CD14-positive monocyte (primary cell): ENCODE measurements around the gene ITPR2. TPM values are rescaled to one million over a fixed set of nuclear protein-coding genes. Genes with fewer than 3 reads are reported as not detected.

Source experiments
- DNase-seq, 3 donors: peaks; one replicate each; pipeline ENCODE4 v3.0.0-alpha.2; 2011 to 2022
- H2AFZ ChIP-seq: 2 replicates; pipeline ENCODE4 v1.6.0; 2012; ENCODE audit warnings: mild to moderate bottlenecking, low read depth, low read length, inconsistent platforms; ENCODE audit not compliant: insufficient read depth, poor library complexity, severe bottlenecking
- H3K27ac ChIP-seq, 2 donors: 1 replicate in 1 of 2; 2 replicates in 1 of 2; pipeline ENCODE4 v1.5.1; 2012 to 2013; ENCODE audit warnings: low read length in 2 of 2, control low read depth in 1 of 2, inconsistent platforms in 1 of 2, low read depth in 1 of 2, mild to moderate bottlenecking in 1 of 2
- H3K27me3 ChIP-seq, 2 donors: one replicate each; pipeline versions ENCODE4 v1.6.0 to v1.6.1; 2011 to 2013; ENCODE audit warnings: low read length in 2 of 2; ENCODE audit not compliant: control insufficient read depth in 2 of 2, insufficient read depth in 2 of 2
- H3K36me3 ChIP-seq, 2 donors: replicated peaks in 1 of 2; 1 replicate in 1 of 2; 2 replicates in 1 of 2; pipeline versions ENCODE4 v1.5.1 to v1.6.1; 2012 to 2013; ENCODE audit warnings: low read length in 2 of 2, control low read depth in 1 of 2, inconsistent platforms in 1 of 2, mild to moderate bottlenecking in 1 of 2; ENCODE audit not compliant: insufficient read depth in 2 of 2, control insufficient read depth in 1 of 2
- H3K4me1 ChIP-seq, 2 donors: 1 replicate in 1 of 2; 2 replicates in 1 of 2; pipeline versions ENCODE4 v1.5.1 to v1.6.1; 2012 to 2013; ENCODE audit warnings: low read length in 2 of 2, control low read depth in 1 of 2, inconsistent platforms in 1 of 2, mild to moderate bottlenecking in 1 of 2, moderate library complexity in 1 of 2; ENCODE audit not compliant: insufficient read depth in 2 of 2, control insufficient read depth in 1 of 2
- H3K4me2 ChIP-seq: replicated peaks from 2 replicates; pipeline ENCODE3; 2012; ENCODE audit warnings: low read length, moderate library complexity, mild to moderate bottlenecking; ENCODE audit not compliant: poor library complexity, severe bottlenecking; ENCODE audit errors: extremely low read depth
- H3K4me3 ChIP-seq, 3 experiments: fragments of 200-600 bp in 1 of 3; sonication (generic) in 1 of 3; replicated peaks in 1 of 3; 1 replicate in 2 of 3; 2 replicates in 1 of 3; pipeline ENCODE4 v1.5.1; 2011 to 2013; ENCODE audit warnings: low read length in 3 of 3, mild to moderate bottlenecking in 3 of 3, control low read depth in 2 of 3, low read depth in 2 of 3, inconsistent platforms in 1 of 3, moderate library complexity in 1 of 3
- H3K79me2 ChIP-seq: 2 replicates; pipeline ENCODE4 v1.6.0; 2012; ENCODE audit warnings: mild to moderate bottlenecking, control low read depth, inconsistent platforms, low read length, moderate library complexity; ENCODE audit not compliant: insufficient read depth
- H3K9ac ChIP-seq: 2 replicates; pipeline ENCODE4 v1.6.0; 2017; ENCODE audit warnings: low read length, mild to moderate bottlenecking; ENCODE audit not compliant: insufficient read depth, poor library complexity, severe bottlenecking
- H3K9me3 ChIP-seq, 2 donors: replicated peaks in 1 of 2; 1 replicate in 1 of 2; 2 replicates in 1 of 2; pipeline versions ENCODE4 v1.5.1 to v1.6.1; 2012 to 2013; ENCODE audit warnings: low read length in 2 of 2, control low read depth in 1 of 2; ENCODE audit not compliant: control insufficient read depth in 1 of 2, insufficient read depth in 1 of 2
- H4K20me1 ChIP-seq: 2 replicates; pipeline ENCODE4 v1.6.0; 2012; ENCODE audit warnings: mild to moderate bottlenecking, low read length, control low read depth, moderate library complexity; ENCODE audit not compliant: insufficient read depth
- H3K27ac Mint-ChIP-seq, 7 donors: one replicate each; pipeline ENCODE4 v1.8.0; 2020; ENCODE audit warnings: mild to moderate bottlenecking in 7 of 7, mixed read lengths in 7 of 7, moderate library complexity in 6 of 7, inconsistent platforms in 2 of 7
- H3K27me3 Mint-ChIP-seq, 3 donors: one replicate each; pipeline ENCODE4 v1.8.0; 2021 to 2022; ENCODE audit warnings: low read depth in 3 of 3, mild to moderate bottlenecking in 3 of 3, mixed read lengths in 3 of 3, moderate library complexity in 3 of 3, inconsistent platforms in 1 of 3
- H3K36me3 Mint-ChIP-seq, 2 donors: one replicate each; pipeline ENCODE4 v1.8.0; 2020; ENCODE audit warnings: mixed read lengths in 2 of 2, inconsistent platforms in 1 of 2, mild to moderate bottlenecking in 1 of 2
- H3K4me1 Mint-ChIP-seq: one replicate; pipeline ENCODE4 v1.8.0; 2020; ENCODE audit warnings: mild to moderate bottlenecking, mixed read lengths
- H3K4me3 Mint-ChIP-seq, 2 donors: one replicate each; pipeline ENCODE4 v1.8.0; 2020; ENCODE audit warnings: mild to moderate bottlenecking in 2 of 2, mixed read lengths in 2 of 2, moderate library complexity in 1 of 2
- H3K9me3 Mint-ChIP-seq, 7 donors: one replicate each; pipeline ENCODE4 v1.8.0; 2020 to 2022; ENCODE audit warnings: mixed read lengths in 7 of 7, mild to moderate bottlenecking in 6 of 7, moderate library complexity in 6 of 7, inconsistent platforms in 2 of 7
- CTCF ChIP-seq: fragments of 200-600 bp; IDR thresholded peaks from one replicate; pipeline ENCODE4 v1.8.0; 2022; ENCODE audit warnings: antibody characterized with exemption, mild to moderate bottlenecking
- WGBS: methylation state at CpG from one replicate; pipeline ENCODE4 v1.1.5; 2013; ENCODE audit warnings: missing lambda C conversion rate; ENCODE audit not compliant: insufficient coverage; 5-methylcytosine and 5-hydroxymethylcytosine counted together
- intact Hi-C, 2 donors: fragments of 100-400 bp; cut with micrococcal nuclease; formaldehyde crosslinking; loops; one replicate each; pipeline versions ENCODE4 v1.15.0 to v1.15.1; 2023
- polyA plus RNA-seq, 3 donors: library from polyadenylated mRNA; depleted of rRNA in 1 of 3; unstranded in 2 of 3; stranded (reverse) in 1 of 3; fragments of 300-500 nt in 2 of 3; fragments of >200 nt in 1 of 3; fragmentation: Illumina TruSeq in 2 of 3; gene quantifications; 1 replicate in 2 of 3; 2 replicates in 1 of 3; pipeline ENCODE4 v1.2.3, GENCODE V29; 2012 to 2021

ITPR2 gene
- polyA plus RNA-seq, 3 donors, result 2.7 to 6.4 (median 5.7) TPM

GRCh38 chr12:26453246-26453645, 379.7 kb downstream of the ITPR2 start:
- no peak for TF ChIP-seq CTCF
- intact Hi-C loops, result no loop called here

GRCh38 chr12:26452511-26452910, 380.5 kb downstream of the ITPR2 start:
- no peak overlapping the region for H3K4me3 Mint-ChIP-seq
- no peaks in the 10 kb centered on the region for H3K9me3 Mint-ChIP-seq
- Histone ChIP-seq H3K27ac (no peak overlapping the region), H3K4me2 (no peak overlapping the region), H3K79me2 (no peaks in the 10 kb centered on the region), H4K20me1 (no peaks in the 10 kb centered on the region), H3K9me3 (no peaks in the 10 kb centered on the region), H3K9ac (no peak overlapping the region), H3K36me3 (peaks cover 2 to 9% of the 10 kb centered on the region in 2 donors), H3K4me3 (no peak overlapping the region), H3K27me3 (no peaks in the 10 kb centered on the region), H2AFZ (no peak overlapping the region), H3K4me1 (no peaks in the 10 kb centered on the region)
- H3K27ac Mint-ChIP-seq, result peak overlapping the region in 1 of 7 donors; percentile 53
- peaks cover 8% of the 10 kb centered on the region for H3K4me1 Mint-ChIP-seq
- no peak for TF ChIP-seq CTCF
- H3K27me3 Mint-ChIP-seq, result no peaks in the 10 kb centered on the region
- no peak for DNase-seq
- intact Hi-C loops, result no loop called here
- peaks cover 23 to 31% of the 10 kb centered on the region in 2 donors for H3K36me3 Mint-ChIP-seq
- no CpG with 5 or more reads among the region's 6 CpGs for WGBS

More at GRCh38 chr12:26453246-26453645, 379.7 kb downstream of the ITPR2 start:
- H3K4me3 Mint-ChIP-seq, result no peak overlapping the region
- no CpG with 5 or more reads among the region's 3 CpGs for WGBS
- Histone ChIP-seq H3K79me2 (no peaks in the 10 kb centered on the region), H3K9me3 (no peaks in the 10 kb centered on the region), H3K27me3 (no peaks in the 10 kb centered on the region), H2AFZ (no peak overlapping the region), H3K9ac (no peak overlapping the region), H4K20me1 (no peaks in the 10 kb centered on the region), H3K4me3 (no peak overlapping the region), H3K27ac (no peak overlapping the region), H3K36me3 (peaks cover 2 to 17% of the 10 kb centered on the region in 2 donors), H3K4me1 (no peaks in the 10 kb centered on the region), H3K4me2 (no peak overlapping the region)
- no peaks in the 10 kb centered on the region for H3K27me3 Mint-ChIP-seq
- H3K4me1 Mint-ChIP-seq, result peaks cover 8% of the 10 kb centered on the region
- no peaks in the 10 kb centered on the region for H3K9me3 Mint-ChIP-seq
- peaks cover 28 to 38% of the 10 kb centered on the region in 2 donors for H3K36me3 Mint-ChIP-seq
- H3K27ac Mint-ChIP-seq, result no peak overlapping the region
- no peak for DNase-seq
